Islet of Langerhans (tissue), 1 donor: ENCODE data around the gene ARHGAP25.

ENCODE experiments used
- FAIRE-seq: peaks from one replicate; lab custom pipeline; 2011; peaks lifted over from hg19 to GRCh38; lab: Jason Lieb, UNC

The ARHGAP25 gene

GRCh38 chr2:68870215-68870614 lies 135.6 kb downstream of the ARHGAP25 start:
- no peak for FAIRE-seq

GRCh38 chr2:68871159-68871764 lies 136.7 kb downstream of the ARHGAP25 start, which contains the start of gene BMP10:
TSS of gene BMP10 (minus strand) at chr2:68871397. CDS start at chr2:68871358, 39 bp downstream.
- no peak for FAIRE-seq
